Activated CD8-positive, alpha-beta memory T cell treated with anti-CD3 and anti-CD28 coated beads, Interleukin-2, amount 50 U/mL, for 1 hour (primary cell): Measurements from ENCODE around the gene LPAR1.
"Not testable (repeated sequence)": the region's sequence is repeated elsewhere in the genome, so short reads cannot be mapped to it uniquely, and the experiment has no call there.

Experiments used
- DNase-seq: peaks from one replicate; pipeline ENCODE4 v3.0.0-alpha.2; 2020; ENCODE audit errors: extremely low read depth

Gene LPAR1

DNA sequence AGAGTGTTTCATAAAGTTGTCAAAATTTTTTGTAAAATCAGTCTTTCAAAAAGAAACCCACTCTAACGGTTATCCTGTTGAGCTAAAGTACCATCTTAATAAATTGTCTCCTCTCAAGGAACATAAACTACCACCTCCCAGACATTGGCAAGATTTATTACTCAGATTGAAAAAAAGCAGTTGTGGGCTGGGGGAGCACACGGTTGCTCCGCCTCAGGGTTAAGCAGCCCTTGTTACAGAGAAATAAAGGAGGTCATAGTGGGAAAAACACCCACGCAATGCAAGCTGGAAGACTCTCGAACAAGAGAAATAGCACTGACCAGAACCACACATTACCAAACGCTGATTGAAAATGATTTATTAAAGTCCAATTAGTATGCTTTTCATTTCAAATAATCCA lies 165.3 kb downstream of the LPAR1 start:
- DNase-seq: no peak

DNA sequence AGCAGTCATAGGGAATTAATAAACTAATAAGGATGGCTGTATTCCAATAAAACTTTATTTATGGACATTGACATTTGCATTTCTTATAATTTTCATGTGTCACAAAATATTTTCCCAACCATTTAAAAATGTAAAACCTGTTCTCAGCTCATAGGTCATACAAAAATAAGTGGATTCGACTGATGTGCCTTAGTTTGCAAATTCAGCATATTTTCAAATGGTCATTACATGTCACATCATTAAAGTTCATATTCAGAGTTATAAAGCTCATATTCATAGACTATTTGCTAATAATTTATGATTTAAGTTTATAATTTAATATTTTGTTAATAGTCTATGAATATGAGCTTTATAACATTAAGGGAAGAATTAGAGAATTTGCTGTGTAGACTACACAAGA lies 166.5 kb downstream of the LPAR1 start:
- no peak for DNase-seq

DNA sequence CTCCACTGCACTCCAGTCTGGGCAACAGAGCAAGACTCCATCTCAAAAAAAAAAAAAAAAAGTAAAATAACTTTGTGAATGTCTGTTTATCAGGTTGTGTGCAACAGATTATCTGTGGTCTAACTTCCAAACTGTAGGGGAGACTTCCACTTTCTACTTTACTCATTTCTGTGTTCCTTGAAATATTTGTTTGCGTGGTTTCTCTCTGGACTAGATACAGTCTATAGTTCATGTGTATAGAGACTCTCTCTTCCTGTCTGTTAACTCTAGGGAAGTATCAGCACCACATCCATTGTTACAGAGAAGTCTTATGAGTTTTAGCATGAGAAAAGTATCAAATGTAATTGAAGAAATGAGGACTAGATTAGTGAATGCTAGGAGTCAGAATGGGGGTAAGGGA lies 168.3 kb downstream of the LPAR1 start:
- no peak for DNase-seq

- DNase-seq: no peak
Measured at GRCh38 chr9:110864011-110864410, 174.3 kb downstream of the LPAR1 start.

DNA sequence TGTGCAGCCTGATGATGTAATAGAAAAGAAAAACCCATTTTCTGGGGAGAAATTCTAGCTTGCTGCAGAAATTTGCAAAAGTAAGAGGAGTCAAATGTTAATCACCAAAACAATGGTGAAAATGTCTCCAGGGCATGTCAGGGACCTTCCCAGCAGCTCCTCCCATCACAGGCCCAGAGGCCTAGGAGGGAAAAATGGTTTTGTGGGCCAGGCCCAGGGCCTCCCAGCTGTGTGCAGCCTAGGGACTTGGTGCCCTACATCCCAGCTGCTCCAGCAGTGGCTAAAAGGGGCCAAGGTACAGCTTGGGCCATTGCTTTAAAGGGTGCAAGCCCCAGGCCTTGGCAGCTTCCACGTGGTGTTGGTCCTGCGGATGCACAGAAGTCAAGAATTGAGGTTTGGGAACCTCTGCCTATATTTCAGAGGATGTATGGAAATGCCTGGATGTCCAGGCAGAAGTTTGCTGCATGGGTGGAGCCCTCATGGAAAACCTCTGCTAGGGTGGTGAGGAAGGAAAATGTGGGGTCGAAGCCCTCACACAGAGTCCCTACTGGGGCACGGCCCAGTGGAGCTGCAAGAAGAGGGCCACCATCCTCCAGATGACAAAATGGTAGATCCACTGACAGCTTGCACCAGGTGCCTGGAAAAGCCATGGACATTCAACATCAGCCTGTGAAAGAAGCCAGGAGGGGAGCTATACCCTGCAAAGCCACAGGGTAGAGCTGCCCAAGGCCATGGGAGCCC lies 176.7 kb downstream of the LPAR1 start:
- not testable (repeated sequence) for DNase-seq

DNA sequence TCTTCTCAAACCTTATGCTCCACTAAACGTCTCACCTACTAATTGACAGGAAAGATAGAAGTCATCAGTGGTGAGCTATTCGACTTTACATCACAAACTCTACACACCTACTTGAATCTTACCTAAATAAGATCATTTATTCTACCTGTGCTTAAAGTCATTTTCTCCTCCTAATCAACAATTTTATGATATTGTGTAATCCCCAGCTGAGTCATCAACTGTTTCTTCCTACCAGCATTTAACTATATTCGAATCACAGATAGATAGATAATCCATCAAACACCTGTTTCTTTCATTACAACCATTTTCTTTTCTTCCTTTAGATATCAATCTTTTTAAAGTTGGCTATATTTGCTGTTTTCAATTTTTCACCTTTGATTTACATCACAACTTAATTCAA lies 181.5 kb downstream of the LPAR1 start:
- DNase-seq: no peak

- no peak for DNase-seq
Measured at GRCh38 chr9:110850401-110851135, 187.7 kb downstream of the LPAR1 start.

DNA sequence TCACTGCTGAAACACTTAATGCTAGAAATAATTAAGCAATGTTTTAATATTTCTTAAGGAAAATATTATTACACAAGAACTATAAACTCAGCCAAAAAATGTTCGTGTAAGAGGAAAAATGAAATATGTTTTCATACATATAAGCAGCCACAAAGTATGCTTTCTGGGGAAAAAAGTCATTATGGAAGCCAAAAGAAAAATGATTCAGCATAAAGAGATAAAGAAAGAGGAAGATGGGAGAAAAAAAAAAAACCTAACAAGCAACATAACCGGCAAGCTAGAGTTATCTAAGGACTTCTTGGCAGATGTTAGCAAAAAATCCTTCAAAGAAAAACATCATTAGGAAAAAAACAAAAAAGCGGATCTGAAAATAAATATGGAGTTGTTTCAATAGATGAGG lies 190.6 kb downstream of the LPAR1 start:
- no peak for DNase-seq

DNA sequence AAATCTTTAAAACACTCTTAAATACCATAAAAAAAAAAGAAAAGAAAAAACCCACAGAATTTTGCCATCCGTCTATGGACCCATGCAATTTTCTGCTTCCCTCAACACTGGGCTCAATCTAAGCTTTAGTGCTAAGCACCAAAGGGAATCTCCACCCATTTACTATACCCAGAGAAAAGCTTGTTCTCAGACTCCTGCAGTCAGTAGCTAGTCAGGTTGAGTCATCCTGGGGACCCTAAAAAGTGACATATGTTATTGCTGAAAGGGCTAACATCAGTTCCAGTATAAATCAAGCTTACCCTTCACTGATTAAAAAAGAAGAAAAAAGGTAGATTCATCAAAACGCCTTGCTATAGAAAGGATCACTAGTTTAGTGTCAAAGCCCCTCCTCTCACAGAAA lies 192.1 kb downstream of the LPAR1 start:
- DNase-seq: no peak

GRCh38 chr9:110844121-110844520 lies 194.1 kb downstream of the LPAR1 start:
- no peak for DNase-seq

GRCh38 chr9:110842986-110843385 lies 195.3 kb downstream of the LPAR1 start:
- DNase-seq: no peak

DNA sequence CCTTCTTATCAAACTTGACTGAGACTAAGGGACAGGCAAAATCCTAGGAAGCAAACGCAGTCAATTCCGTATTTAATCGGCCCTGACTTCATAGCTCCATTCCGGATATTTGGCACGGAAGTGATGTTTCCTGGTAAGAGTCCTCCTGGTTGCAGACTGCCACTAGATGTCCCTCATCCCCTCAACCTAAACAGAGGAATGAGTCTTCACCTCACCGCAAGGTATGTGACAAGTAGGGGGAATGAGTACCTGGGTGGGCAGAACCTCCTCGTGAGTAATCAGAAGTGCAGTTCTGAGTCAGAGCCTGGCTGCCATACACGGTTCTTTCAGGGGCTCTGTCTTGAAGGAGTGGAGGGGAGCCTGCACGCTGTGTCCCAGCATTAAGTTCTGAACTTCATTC lies 196.1 kb downstream of the LPAR1 start:
- no peak for DNase-seq

GRCh38 chr9:110837401-110838005 lies 200.8 kb downstream of the LPAR1 start:
- no peak for DNase-seq

- no peak for DNase-seq
Measured at GRCh38 chr9:110835859-110836271, 202.4 kb downstream of the LPAR1 start.

- DNase-seq: no peak
Measured at GRCh38 chr9:110835404-110835803, 202.9 kb downstream of the LPAR1 start.

GRCh38 chr9:110832926-110833325 lies 205.3 kb downstream of the LPAR1 start:
- DNase-seq: no peak

GRCh38 chr9:110830495-110830894 lies 207.8 kb downstream of the LPAR1 start:
- DNase-seq: no peak

- no peak for DNase-seq
Measured at GRCh38 chr9:110828264-110828663, 210.0 kb downstream of the LPAR1 start.

DNA sequence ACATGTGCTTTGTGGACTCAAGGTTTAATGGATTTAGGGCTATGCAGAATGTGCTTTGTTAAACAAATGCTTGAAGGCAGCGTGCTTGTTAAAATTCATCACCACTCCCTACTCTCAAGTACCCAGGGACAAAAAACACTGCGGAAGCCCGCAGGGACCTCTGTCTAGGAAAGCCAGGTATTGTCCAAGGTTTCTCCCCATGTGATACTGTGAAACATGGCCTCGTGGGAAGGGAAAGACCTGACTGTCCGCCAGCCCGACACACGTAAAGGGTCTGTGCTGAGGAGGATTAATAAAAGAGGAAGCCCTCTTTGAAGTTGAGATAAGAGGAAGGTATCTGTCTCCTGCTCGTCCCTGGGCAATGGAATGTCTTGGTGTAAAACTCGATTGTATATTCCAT lies 211.9 kb downstream of the LPAR1 start:
- DNase-seq: not testable (repeated sequence)

GRCh38 chr9:110825950-110826349 lies 212.3 kb downstream of the LPAR1 start:
- no peak for DNase-seq

DNA sequence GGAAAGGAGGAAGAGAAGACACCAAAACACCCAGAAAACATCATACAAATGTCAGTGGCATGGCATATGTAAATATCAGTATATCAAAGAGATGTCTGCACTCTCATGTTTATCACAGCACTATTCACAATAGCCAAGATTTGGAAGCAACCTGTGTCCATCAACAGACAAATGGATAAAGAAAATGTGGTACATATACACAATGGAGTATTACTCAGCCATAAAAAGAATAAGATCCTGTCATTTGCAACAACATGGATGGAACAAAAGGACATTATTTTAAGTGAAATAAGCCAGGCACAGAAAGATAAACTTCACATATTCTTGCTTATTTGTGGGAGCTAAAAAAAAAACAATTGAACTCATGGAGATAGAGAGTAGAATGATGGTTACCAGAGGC lies 213.1 kb downstream of the LPAR1 start:
- DNase-seq: not testable (repeated sequence)
